Progenitor cell of endocrine pancreas (in vitro differentiated cells): ENCODE data around the gene OR2AG1. TPM values are rescaled to one million over a fixed set of nuclear protein-coding genes. Genes with fewer than 3 reads are reported as not detected.

Experiments
- DNase-seq: peaks from one replicate; pipeline ENCODE4 v3.0.0; 2021; ENCODE audit warnings: low spot score; ENCODE audit not compliant: unreplicated experiment
- H3K27ac Mint-ChIP-seq: 2 replicates; pipeline ENCODE4 v1.8.0; 2021; ENCODE audit warnings: mild to moderate bottlenecking, moderate library complexity, mixed read lengths
- H3K27me3 Mint-ChIP-seq: 2 replicates; pipeline ENCODE4 v1.8.0; 2021; ENCODE audit warnings: mixed read lengths
- H3K36me3 Mint-ChIP-seq: 2 replicates; pipeline ENCODE4 v1.8.0; 2022; ENCODE audit warnings: mixed read lengths; ENCODE audit not compliant: insufficient read depth
- H3K4me1 Mint-ChIP-seq: 2 replicates; pipeline ENCODE4 v1.8.0; 2021; ENCODE audit warnings: low read depth, mixed read lengths
- H3K4me3 Mint-ChIP-seq: 2 replicates; pipeline ENCODE4 v1.8.0; 2021; ENCODE audit warnings: low read depth, mild to moderate bottlenecking, moderate library complexity, mixed read lengths
- H3K9me3 Mint-ChIP-seq: 2 replicates; pipeline ENCODE4 v1.8.0; 2021; ENCODE audit warnings: low read depth, mixed read lengths
- long read RNA-seq: library from polyadenylated mRNA; unstranded; transcript quantifications from one replicate; pipeline ENCODE4 v2.0.0, GENCODE V29; 2020
- total RNA-seq: library from RNA; stranded (reverse); gene quantifications from 2 replicates; pipeline ENCODE4 v1.2.1, GENCODE V29; 2021
- TF ChIP-seq, protein P1 (sequence below): fragments of 200-600 bp; sonication (generic); IDR thresholded peaks from one replicate; pipeline ENCODE4 v1.5.0; 2021; ENCODE audit warnings: antibody characterized with exemption, mild to moderate bottlenecking; ENCODE audit not compliant: unreplicated experiment

Gene OR2AG1, protein sequence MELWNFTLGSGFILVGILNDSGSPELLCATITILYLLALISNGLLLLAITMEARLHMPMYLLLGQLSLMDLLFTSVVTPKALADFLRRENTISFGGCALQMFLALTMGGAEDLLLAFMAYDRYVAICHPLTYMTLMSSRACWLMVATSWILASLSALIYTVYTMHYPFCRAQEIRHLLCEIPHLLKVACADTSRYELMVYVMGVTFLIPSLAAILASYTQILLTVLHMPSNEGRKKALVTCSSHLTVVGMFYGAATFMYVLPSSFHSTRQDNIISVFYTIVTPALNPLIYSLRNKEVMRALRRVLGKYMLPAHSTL
- not detected in 2 replicates for total RNA-seq
- long read RNA-seq = 0 reads

DNA sequence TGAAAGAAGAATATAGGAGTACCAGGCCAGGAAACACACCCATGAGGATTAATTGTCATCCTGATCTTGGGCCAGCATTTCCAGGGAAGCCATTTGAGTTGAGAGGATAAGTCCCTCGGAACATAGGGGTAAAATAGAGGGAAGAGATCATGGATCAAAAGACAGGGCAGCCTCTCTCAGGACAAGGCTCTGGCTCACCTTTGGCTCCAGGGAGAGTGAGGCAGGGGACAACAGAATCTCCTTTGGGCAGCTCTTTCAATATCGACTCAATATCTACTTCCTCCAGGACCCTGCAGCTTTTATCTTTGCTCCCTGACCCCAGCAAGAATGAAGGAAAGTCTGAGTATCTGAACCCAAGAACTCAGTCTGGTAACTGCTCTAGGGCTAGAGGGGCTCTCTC is at the start of gene OR2AG1:
OR2AG1 (plus strand) TSS at position 301 of the 400 bp plus-strand sequence. CDS start 2,018 bp downstream, outside the sequence.
- TF ChIP-seq, protein P1, sequence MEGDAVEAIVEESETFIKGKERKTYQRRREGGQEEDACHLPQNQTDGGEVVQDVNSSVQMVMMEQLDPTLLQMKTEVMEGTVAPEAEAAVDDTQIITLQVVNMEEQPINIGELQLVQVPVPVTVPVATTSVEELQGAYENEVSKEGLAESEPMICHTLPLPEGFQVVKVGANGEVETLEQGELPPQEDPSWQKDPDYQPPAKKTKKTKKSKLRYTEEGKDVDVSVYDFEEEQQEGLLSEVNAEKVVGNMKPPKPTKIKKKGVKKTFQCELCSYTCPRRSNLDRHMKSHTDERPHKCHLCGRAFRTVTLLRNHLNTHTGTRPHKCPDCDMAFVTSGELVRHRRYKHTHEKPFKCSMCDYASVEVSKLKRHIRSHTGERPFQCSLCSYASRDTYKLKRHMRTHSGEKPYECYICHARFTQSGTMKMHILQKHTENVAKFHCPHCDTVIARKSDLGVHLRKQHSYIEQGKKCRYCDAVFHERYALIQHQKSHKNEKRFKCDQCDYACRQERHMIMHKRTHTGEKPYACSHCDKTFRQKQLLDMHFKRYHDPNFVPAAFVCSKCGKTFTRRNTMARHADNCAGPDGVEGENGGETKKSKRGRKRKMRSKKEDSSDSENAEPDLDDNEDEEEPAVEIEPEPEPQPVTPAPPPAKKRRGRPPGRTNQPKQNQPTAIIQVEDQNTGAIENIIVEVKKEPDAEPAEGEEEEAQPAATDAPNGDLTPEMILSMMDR = no peak
- DNase-seq = no peak
- Mint-ChIP-seq H3K36me3 (no peaks in the 10 kb centered on the region), H3K4me3 (no peak within 1 kb of the TSS), H3K27me3 (no peaks in the 10 kb centered on the region), H3K4me1 (no peaks in the 10 kb centered on the region), H3K27ac (no peak within 1 kb of the TSS), H3K9me3 (no peaks in the 10 kb centered on the region)

DNA sequence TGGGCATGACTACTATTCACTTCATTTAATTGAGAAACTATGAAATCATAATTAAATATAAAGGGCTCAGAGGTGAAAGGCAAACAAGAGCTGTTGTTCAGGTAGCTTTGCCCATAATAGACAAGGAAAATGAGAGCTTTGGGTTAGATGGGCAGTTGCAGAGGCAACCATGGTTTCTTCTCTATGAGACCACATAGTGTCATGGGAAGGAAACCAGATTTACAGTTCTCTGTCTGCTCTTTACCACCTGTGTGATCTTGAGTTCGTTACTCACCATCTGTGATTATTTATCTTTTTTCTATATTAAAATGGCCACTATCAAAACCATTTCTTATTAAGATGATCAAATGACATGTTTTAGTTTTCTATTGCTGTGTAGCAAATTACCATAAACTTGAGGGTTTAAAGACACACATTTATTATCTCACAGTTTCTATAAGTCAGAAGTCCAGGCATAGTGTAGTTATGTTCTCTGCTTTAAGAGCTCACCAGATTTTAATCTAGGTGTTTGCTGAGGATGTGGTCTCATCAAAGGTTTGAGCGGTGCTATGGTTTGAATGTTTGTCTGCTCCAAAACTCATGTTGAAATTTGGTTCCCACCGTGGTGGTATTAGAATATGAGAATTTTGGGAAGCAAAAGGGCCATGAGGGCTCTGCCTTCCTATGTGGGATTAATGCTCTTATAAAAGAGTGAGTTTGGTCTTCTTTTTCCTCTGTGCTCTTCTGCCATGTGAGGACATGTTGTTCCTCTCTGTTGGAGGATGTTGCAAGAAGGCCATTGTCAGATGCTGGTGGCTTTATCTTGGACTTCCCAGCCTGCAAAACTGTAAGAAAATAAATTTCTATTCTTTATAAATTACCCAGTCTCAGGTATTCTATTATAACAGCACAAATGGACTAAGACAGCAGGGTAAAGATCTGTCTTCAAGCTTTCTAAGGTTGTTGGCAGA is 49.2 kb upstream of the OR2AG1 start:
- H3K4me3 Mint-ChIP-seq = no peak overlapping the region
- no peaks in the 10 kb centered on the region for H3K9me3 Mint-ChIP-seq
- no peaks in the 10 kb centered on the region for H3K36me3 Mint-ChIP-seq

DNA sequence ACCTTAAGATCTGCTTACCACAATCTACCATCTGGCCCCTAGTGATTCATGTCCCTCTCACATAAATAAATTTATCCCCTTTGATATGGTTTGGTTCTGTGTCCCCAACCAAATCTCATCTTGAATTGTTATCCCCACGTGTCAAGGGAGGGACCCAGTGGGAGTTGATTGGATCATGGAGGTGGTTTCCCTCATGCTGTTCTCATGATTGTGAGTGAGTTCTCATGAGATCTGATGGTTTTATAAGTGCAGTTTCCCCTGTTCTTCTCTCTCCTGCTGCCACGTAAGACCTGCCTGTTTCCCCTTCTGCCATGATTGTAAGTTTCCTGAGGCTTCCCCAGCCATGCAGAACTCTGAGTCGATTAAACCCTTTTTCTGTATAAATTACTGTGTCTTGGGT is 48.2 kb upstream of the OR2AG1 start:
- H3K4me3 Mint-ChIP-seq = no peak overlapping the region
- H3K27ac Mint-ChIP-seq = no peak overlapping the region
- no peaks in the 10 kb centered on the region for H3K9me3 Mint-ChIP-seq
- no peak for DNase-seq
- no peaks in the 10 kb centered on the region for H3K4me1 Mint-ChIP-seq
- TF ChIP-seq, protein P1 = no peak
- H3K36me3 Mint-ChIP-seq = no peaks in the 10 kb centered on the region
- H3K27me3 Mint-ChIP-seq = peaks cover 3% of the 10 kb centered on the region

More for the DNA sequence above, 49.2 kb upstream of the OR2AG1 start:
- Mint-ChIP-seq H3K4me1 (no peaks in the 10 kb centered on the region), H3K27me3 (peaks cover 3% of the 10 kb centered on the region), H3K27ac (no peak overlapping the region)
- TF ChIP-seq, protein P1 = no peak
- no peak for DNase-seq

DNA sequence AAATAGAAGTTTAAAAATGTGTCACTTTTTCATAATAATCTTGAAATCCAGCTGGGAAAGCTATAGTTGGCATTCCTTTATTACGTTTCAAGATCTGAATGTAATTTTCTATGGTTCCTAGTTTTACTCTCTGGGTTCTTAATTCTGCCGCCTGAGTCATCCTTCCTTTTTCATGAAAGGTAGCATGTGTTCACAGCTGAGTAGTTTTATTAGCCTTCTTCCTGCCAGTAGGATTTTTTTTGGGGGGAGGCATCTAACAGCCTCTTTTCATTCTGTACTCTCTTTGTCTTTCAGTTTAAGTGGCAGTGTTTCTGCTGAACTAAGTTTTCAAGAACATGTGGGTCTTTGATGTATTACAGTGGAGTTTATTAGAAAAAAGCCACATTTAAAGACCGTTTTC is 47.5 kb upstream of the OR2AG1 start:
- Mint-ChIP-seq H3K27ac (no peak overlapping the region), H3K9me3 (no peaks in the 10 kb centered on the region), H3K27me3 (peaks cover 3% of the 10 kb centered on the region), H3K4me1 (no peaks in the 10 kb centered on the region), H3K36me3 (no peaks in the 10 kb centered on the region), H3K4me3 (no peak overlapping the region)
- TF ChIP-seq, protein P1 = no peak
- DNase-seq = no peak

DNA sequence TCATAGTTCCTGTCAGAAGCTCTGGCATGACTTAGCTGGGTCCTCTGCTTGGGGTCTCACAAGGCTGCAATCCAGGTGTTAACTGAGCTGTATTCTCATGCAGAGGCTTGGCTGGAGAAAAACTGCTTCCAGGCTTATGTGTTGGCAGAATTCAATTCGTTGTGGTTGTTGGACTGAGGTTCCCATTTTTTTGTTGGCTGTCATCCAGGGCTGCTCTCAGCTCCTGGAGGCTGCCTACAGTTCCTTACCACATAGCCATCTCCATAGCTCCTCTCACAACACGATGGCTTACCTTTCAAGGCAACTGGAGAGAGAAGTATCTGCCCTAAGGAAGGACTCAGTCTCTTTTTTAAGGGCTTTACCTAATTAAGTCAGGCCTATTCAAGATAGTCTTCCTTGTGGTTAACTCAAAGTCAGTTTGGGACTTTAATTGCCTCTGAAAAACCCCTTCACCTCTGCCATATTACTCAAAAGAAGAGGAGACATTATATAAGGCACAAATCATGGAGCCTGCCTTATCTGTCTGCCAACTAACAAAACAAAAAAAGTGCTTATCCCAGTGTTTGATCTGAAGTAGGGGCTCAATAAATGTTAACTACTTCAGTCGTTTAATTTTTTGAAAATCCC is 46.2 kb upstream of the OR2AG1 start:
- H3K4me1 Mint-ChIP-seq = no peaks in the 10 kb centered on the region
- TF ChIP-seq, protein P1 = no peak
- no peaks in the 10 kb centered on the region for H3K36me3 Mint-ChIP-seq
- H3K9me3 Mint-ChIP-seq = no peaks in the 10 kb centered on the region
- H3K4me3 Mint-ChIP-seq = no peak overlapping the region
- DNase-seq = no peak
- H3K27ac Mint-ChIP-seq = no peak overlapping the region
- H3K27me3 Mint-ChIP-seq = peaks cover 3% of the 10 kb centered on the region
